ENCODE measurements around the gene CCDC30.
"Not testable (repeated sequence)": the region's sequence is repeated elsewhere in the genome, so short reads cannot be mapped to it uniquely, and the experiment has no call there.

The CCDC30 gene

DNA sequence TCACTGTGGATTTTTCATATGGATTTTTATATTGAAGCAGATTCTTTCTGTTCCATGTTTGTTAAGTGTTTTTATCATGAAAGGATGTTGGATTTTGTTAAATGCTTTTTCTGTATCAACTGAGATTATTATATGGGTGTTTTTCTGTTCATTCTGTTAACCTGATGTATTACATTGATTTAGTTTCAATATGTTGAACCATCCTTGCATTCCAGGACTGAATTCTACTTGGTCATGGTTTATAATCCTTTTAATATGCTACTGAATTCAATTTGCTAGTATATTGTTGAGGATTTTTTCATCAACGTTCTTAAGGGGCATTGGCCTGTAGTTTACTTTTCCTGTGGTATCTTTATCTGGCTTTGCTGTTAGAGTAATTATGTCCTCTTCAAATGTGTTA is 55.8 kb downstream of the CCDC30 start:
- in situ Hi-C loops (cut with MboI; ENCODE audit: low sequenced_read_pairs), result no loop called here

DNA sequence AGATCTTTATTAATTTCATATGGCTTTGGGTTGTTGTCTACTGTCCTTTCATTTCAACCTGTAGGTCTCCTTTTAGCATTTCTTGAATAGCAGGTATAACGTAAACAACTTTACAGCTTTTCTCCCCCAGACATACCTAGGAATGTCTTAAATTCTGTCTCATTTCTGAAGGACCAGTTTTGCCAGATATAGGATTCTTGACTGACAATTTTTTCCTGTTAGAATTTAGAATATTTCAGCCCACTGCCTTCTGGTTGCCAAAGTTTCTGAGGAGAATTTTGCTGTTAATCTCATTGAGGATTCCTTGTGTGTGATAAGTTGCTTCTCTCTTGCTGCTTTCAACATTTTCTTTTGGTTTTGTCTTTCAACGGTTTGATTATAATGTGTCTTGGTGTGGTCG is 60.1 kb downstream of the CCDC30 start:
- in situ Hi-C loops (cut with MboI; ENCODE audit: low sequenced_read_pairs), result no loop called here

DNA sequence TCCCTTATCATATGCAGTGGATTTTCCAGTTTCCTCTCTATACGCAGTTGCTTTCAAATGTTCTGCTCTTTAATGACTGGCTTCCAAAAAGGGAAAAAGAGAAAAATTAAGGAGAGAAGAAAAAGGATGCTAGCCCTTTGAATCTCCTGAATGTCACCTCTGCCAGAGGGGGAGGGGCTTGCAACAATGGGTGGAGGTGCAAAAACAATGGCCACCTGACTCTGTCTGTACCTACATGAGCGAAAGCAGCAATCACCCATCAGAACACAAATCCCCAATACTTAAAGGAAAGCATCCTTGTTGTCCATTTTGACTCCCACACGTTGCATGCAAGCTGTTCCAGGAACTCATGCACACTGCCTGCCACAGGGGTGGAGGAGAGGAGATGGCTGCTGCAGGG is 61.2 kb downstream of the CCDC30 start:
- in situ Hi-C loops (cut with MboI; ENCODE audit: low sequenced_read_pairs), result no loop called here

GRCh38 chr1:42529724-42530181 is 66.7 kb downstream of the CCDC30 start:
- in situ Hi-C loops (cut with MboI; ENCODE audit: low sequenced_read_pairs), result no loop called here

DNA sequence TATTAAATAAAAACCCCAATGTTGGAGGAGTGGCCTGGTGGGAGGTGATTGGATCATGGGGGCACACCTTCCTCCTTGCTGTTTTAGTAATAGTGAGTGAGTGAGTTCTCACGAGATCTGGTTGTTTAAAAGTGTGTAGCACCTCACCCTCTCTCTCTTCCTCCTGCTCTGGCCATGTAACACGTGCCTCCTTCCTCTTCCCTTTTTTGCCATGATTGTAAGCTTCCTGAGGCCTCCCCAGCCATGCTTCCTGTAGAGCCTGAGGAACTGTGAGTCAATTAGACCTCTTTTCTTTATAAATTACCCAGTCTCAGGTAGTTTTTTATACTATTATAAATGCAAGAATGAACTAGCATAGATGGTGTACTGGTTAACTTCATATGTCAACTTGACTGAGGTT is 68.0 kb downstream of the CCDC30 start:
- in situ Hi-C loops (cut with MboI; ENCODE audit: low sequenced_read_pairs), result no loop called here

- in situ Hi-C loops (cut with MboI; ENCODE audit: low sequenced_read_pairs), result no loop called here
Observed at GRCh38 chr1:42533101-42533863, 70.2 kb downstream of the CCDC30 start.

GRCh38 chr1:42541104-42541503 is 78.0 kb downstream of the CCDC30 start:
- in situ Hi-C loops (cut with MboI; ENCODE audit: low sequenced_read_pairs), result no loop called here

DNA sequence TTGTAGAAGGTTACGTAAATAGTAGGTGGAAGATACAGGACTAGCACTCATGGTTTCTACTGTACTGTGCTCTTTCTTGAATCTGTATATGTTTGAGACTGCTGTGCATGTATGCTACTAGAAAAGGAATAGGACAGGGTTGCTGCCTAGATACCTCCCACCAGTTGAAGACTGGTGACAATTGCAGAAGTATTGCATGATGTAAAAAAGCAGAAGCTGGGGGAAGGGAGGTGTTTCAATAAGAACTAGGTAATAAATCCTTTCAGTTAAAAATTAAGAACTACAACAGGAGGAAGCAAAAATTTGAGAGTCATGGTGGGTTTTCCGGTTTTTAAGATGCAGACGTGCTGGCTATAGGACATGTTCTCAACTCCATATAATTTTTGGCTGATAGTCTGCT is 88.1 kb downstream of the CCDC30 start:
- in situ Hi-C loops (cut with MboI; ENCODE audit: low sequenced_read_pairs), result no loop called here

- in situ Hi-C loops (cut with MboI; ENCODE audit: low sequenced_read_pairs), result no loop called here
Observed at GRCh38 chr1:42551590-42551989, 88.5 kb downstream of the CCDC30 start.

- in situ Hi-C loops (cut with MboI; ENCODE audit: low sequenced_read_pairs), result no loop called here
Observed at GRCh38 chr1:42552636-42553035, 89.5 kb downstream of the CCDC30 start.

DNA sequence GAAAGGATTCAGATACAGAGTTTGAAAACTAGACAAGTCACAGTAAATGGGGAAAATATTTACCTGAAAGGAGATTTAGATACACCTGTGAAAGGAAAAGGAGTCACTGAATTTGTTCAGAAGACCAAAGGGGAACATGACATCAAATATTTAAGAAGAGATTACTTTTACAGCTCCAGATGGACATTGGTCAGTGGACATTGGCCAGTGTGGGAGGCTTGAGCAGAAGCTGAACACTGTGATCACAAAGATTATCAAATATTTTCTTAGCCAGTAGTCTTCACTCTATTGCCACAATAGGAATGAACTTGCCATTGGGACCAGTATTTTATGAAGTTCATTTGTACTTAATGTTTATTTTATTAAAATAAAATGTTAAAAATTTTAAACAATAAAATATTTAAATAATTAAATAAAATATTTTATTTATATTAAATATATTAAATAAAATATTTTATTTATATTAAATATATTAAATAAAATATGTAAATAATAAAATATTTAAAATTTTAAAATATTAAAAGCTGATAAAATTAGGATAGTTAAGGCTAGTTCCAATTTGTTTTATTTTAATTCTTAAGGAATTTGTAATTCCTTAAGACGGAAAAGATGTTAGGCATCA is 94.3 kb downstream of the CCDC30 start:
- in situ Hi-C loops (cut with MboI; ENCODE audit: low sequenced_read_pairs), result no loop called here

DNA sequence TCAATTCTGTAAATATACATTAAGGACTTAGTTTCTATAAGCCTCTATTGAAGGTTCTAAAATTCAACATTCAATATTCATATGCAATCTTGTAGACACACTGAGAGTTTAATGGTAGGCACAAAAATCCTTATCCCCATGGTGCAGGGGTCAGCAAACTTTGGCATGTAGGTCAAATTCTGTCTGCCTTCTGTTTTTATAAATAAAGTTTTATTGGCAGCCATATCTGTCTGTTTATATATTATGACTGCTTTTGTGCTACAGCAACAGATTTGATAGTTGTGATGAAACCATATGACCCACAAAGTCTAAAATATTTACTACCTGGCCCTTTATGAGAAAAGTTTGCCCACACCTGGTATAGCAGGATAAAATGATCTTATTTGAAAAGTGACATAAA is 104.0 kb downstream of the CCDC30 start:
- in situ Hi-C loops (cut with MboI; ENCODE audit: low sequenced_read_pairs), result no loop called here

DNA sequence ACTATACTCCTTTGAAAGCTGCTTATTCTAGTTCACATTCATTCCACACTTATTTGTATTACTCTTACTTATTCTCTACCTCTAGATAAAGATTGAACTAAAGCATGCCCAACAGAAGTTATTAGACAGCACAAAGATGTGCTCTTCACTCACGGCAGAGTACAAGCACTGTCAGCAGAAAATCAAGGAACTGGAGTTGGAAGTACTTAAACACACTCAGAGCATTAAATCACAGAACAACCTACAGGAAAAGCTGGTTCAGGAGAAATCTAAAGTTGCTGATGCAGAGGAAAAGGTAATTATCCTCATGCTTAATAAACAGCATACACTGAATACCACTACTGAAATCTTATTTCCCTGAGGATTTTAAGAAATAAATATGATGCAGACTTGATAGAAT is 113.8 kb downstream of the CCDC30 start:
- in situ Hi-C loops (cut with MboI; ENCODE audit: low sequenced_read_pairs), result no loop called here

DNA sequence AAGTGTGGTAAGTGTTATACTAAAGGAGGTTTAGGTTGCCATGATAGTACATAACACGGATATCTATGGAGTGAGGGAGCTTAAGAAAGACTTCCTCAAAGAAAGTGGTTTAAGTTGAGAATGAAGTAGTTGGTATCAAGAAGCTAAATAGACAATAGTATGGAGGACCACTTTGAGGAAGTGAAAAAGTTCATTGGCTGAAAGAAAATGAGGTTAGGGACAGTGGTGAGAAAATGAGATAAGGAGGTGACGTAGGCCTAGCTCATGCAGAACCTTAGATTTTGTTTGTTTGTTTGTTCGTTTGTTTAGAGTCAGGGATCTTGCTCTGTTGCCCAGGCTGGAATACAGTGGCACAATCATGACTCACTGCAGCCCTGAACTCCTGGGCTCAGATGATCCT is 122.9 kb downstream of the CCDC30 start:
- in situ Hi-C loops (cut with MboI; ENCODE audit: low sequenced_read_pairs), result no loop called here

DNA sequence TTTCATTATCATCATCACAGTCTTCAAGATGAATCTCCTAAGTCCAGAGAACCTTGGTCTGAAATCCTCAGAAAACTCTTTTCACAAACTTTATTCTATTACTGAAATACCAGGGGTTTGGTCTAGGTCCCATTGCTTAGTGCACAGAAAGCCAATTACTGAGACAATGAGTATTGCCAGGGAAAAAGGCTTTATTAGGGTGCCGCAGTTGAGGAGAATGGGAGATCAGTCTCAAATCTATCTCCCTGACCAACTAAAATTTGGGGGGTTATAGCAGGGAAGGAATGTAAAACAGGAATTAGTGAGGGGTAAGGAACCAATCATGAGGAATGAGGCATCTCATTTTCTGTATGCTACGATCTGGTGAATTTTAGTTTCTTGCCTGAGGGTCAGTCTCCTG is 124.7 kb downstream of the CCDC30 start:
- in situ Hi-C loops (cut with MboI; ENCODE audit: low sequenced_read_pairs), result no loop called here

- in situ Hi-C loops (cut with MboI; ENCODE audit: low sequenced_read_pairs), result no loop called here
Observed at GRCh38 chr1:42592811-42593210, 129.7 kb downstream of the CCDC30 start.

- in situ Hi-C loops (cut with MboI; ENCODE audit: low sequenced_read_pairs), result no loop called here
Observed at GRCh38 chr1:42593486-42594100, 130.5 kb downstream of the CCDC30 start.

DNA sequence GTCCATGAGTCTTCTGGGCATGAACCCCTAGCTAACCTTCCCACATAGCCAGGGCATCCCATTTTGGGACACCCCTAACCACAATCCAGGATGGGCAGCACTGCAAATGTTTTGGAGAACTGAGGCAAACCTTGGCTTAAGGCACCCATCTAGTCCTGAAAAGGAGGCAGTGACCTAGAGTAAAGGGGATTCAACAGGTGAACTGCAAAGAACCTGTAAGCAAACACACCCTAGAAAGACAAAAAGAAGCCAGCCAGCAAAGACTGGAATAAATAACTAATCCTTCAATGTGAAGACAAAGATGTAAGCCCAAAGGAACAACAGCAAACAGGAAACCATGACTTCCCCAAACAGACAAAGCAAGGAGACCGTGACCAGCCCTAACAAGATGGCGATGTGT is 138.4 kb downstream of the CCDC30 start:
- in situ Hi-C loops (cut with MboI; ENCODE audit: low sequenced_read_pairs), result no loop called here

- in situ Hi-C loops (cut with MboI; ENCODE audit: low sequenced_read_pairs), result no loop called here
Observed at GRCh38 chr1:42613803-42614131, 150.7 kb downstream of the CCDC30 start.

DNA sequence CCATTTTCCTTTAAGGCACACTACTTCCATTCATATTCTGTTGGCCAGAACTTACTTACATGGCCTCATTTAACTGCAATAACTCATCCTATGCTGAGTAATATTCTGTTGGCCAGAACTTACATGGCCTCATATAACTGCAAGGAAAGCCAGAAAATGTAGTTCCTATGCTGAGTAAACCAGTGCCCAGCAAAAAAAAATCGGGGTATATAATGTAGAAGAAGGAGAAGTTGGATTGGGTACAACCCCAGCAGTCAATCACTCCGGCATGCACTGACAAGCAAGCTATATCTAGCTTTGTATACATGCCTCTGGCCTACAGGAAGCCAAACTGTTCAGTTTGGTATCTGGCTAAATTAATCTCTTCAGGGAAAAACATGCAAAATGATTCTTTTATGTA is 155.8 kb downstream of the CCDC30 start:
- in situ Hi-C loops (cut with MboI; ENCODE audit: low sequenced_read_pairs), result no loop called here

DNA sequence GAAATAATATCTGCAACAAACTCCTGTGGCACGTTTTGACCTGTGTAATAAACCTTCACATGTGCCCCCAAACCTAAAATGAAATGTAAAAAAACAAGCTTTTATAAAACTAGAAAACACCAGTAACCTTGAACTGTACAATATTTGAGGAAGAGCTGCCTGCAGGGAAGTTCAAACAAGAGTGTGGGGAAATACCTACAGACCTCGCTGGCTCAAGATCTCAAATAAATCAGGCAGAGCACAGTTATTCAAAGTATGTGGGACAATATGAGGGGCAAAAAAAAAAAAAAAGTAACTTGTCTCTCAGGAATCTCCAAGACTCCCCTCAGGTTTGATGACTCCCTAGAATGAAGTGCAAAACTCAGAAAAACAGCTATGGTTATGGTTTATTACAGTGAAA is 157.2 kb downstream of the CCDC30 start:
- in situ Hi-C loops (cut with MboI; ENCODE audit: low sequenced_read_pairs), result no loop called here

DNA sequence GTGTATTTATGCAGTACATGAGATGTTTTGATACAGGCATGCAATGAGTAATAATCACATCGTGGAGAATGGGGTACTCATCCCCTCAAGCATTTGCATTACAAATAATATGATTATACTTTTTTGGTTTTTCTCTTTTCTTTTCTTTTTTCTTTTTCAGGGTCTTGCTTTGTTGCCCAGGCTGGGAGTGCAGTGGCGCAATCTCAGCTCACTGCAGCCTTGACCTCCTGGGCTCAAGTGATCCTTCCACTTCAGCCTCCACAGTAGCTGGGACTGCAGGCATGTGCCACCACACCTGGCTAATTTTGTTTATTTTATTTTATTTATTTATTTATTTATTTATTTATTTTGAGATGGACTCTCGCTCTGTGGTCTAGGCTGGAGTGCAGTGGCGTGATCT is 158.1 kb downstream of the CCDC30 start:
- in situ Hi-C loops (cut with MboI; ENCODE audit: low sequenced_read_pairs), result not testable (repeated sequence)

All from HL-60/S4 treated with phorbol 12-myristate 13-acetate at 8.2 ng/mL for 4 days and 3 days (cell line).